Colon (tissue), 2 donors: ENCODE results near the gene SUGP1.

Experiments used
- FAIRE-seq: peaks from 2 replicates; lab custom pipeline; 2012; peaks lifted over from hg19 to GRCh38; lab: Jason Lieb, UNC
- donor health status: control.
- donor health status: control.

SUGP1 gene

DNA sequence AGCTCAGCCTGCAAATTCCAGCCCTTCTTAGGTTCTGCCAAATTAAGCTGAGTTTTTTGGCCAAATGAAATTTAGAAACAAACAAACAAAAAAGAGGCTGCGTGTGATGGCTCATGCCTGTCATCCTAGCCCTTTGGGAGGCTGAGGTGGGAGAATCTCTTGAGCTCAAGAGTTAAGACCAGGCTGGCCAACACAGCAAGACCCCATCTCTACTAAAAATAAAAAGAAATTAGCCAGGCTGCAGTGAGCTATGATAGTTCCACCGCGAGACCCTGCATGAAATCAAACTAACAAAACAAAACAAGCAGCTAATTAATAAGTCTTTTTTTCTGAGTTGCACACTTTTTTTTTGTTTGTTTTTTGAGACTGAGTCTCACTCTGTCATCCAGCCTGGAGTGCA is 90.6 kb downstream of the SUGP1 start:
- FAIRE-seq = no peak

DNA sequence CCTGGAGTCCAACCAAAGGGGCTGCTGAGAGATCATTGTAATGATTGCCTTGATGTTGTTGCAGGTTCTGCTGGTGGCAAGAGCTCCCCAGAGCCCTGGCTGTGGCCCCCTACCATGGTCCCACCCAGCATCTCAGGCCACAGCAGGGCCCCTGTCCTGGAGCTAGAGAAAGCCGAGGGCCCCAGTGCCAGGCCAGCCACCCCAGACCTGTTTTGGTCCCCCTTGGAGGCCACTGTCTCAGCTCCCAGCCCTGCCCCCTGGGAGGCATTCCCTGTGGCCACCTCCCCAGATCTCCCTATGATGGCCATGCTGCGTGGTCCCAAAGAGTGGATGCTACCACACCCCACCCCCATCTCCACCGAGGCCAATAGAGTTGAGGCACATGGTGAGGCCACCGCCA is 93.1 kb downstream of the SUGP1 start:
- FAIRE-seq = no peak

DNA sequence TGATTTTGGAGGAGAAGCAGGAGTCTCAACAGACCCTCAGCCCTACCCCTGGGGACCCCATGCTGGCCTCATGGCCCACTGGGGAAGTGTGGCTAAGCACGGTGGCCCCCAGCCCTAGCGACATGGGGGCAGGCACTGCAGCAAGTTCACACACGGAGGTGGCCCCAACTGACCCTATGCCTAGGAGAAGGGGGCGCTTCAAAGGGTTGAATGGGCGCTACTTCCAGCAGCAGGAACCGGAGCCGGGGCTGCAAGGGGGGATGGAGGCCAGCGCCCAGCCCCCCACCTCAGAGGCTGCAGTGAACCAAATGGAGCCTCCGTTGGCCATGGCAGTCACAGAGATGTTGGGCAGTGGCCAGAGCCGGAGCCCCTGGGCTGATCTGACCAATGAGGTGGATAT is 93.6 kb downstream of the SUGP1 start:
- no peak for FAIRE-seq

DNA sequence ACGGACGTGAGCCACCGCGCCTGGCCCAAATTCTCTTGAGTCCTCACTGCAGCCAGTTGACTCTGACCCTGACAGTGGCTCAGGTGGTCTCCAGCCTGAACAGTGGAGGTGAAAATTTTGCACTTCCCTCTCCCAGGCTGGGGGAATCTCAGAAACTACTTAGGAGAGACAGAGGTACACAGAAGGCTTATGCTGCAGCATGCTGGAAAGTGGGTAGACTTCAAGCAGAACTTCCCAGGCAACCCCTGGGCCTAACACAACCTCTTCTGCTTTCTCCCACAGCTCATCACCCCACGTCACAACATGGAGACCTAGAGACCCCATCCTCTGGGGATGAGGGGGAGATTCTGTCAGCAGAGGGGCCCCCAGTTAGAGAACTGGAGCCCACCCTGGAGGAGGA is 94.1 kb downstream of the SUGP1 start:
- no peak for FAIRE-seq
